Stimulated activated CD8-positive, alpha-beta memory T cell treated with anti-CD3 and anti-CD28 coated beads, Interleukin-7, amount 100 ng/mL, for 1 hour (primary cell): ENCODE results near the gene SDS.
A peak's percentile ranks its signal among the peaks of the same experiment; 100 is the strongest.

Experiments used
- DNase-seq, 2 donors: peaks; one replicate each; pipeline ENCODE4 v3.0.0-alpha.2; 2020; ENCODE audit warnings: low read depth in 2 of 2

Gene SDS

GRCh38 chr12:113425960-113426453 lies 22.3 kb upstream of the SDS start:
- DNase-seq, result no peak

DNA sequence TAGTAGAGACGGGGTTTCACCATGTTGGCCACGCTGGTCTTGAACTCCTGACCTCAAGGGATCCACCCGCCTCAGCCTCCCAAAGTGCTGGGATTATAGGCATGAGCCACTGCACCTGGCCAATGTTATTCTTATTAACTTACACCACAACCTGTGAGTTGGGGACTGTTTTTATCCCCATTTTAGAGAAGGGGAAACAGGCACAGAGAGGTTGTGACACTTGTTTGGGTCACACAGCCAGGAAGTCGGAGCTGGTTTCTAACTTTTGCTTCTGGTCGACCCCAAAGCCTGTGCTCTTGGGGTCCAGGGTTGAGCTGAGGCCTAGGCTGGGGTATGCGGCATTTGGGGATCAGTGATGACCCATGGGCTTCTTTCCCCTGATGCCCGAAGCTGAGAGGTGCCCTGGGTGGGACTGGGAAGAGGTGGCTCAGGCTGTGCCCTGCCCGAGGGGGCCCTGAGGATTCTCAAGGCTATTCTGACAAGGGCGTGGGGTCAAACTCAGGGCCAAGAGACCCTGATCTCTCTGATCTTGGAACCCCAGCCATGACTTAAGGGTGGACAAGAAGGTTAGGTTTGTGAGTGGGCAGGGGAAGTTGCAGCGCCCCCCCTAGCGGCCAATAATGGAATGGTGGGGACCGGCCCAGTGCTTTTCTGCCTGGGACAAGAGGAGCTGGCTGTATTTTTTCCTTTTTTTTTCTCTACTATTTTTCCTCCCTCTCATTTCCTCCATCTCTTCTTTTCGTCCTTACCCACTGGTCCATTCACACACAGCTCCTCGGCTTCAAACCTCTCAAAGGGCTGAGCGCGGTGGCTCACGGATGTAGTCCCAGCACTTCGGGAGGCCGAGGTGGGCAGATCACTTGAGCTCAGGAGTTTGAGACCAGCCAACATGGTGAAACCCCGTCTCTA lies 21.5 kb upstream of the SDS start:
- peak in 1 of 2 donors; percentile 35 for DNase-seq

GRCh38 chr12:113424456-113424855 lies 20.8 kb upstream of the SDS start:
- DNase-seq, result no peak

- no peak for DNase-seq
These were observed 19.4 kb upstream of the SDS start for GRCh38 chr12:113422886-113423669.

DNA sequence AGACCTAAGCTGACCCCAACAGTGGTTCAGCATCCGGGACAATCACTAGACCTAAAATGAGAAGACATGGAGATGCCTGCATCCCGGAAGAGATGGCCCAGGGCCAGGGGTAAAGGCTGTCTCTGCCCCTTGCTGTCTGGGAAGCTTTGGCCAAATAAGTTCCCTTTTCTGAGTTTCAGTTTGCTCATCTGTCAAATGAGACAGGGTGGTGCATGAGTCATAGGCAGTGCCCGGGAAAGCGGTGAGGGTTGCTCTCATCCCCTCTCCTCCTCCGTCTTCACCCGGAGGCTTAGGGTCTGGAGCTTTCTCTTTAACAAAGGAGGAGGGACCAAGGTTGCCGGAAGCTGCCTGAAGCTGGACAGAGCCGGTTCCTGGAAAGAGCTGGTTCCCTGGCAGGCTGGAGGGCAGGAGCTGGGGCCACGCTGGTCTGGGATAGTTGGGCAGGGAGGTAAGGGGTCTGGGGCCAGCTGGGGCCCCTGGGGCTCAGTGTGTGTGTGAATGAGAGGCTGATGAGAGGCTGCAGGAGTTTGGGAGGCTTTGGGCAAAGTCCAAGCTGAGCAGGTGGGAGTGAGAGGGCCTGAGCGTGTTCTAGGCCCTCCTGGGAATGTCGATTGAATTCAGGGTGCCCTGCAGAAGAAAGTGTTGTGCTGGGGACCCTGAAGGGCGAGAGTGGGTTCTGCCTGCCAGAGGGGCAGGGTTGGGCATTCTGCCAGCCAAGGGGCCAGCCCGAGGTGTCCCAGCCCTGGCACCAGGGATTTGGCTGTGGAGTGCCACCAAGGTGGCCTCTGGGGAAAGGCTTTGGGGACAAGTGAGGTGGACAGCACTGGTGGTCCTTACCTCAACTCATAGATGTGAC lies 18.6 kb upstream of the SDS start, which contains the start of gene SDSL:
SDSL (plus strand) TSS at position 351 of the 856 bp plus-strand sequence. CDS start 5,603 bp downstream, outside the sequence.
- DNase-seq, result no peak

DNA sequence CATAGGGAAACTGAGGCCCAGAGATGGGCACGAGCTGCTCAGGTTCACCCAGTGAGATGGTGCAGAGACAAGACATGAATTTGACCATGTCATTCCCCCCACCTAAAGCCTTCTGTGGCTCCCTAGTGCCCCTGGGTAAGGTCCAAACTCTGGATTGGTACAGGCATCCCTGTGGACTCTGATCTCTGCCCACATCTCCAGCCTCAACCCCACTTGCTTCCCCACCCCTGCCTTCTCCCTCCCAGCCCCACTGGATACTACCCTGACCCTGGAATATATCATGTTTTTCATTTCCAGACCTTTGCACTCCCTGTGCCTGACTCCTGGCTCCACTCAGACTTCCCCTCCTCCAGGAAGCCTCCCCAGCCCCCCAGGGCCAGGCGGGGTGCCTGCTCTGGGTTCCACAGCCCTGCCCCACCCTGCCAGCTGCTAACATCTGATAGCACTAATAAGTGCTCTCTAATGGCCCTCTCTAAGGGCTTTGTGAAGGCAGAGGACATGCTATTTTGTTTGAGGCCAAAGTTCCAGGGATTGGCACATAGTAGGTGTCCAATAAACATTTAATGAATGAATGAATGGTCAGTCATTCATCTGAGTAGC lies 17.4 kb upstream of the SDS start:
- DNase-seq, result no peak

GRCh38 chr12:113418213-113418879 lies 14.7 kb upstream of the SDS start:
- no peak for DNase-seq

- DNase-seq, result no peak
These were observed 12.5 kb upstream of the SDS start for GRCh38 chr12:113416091-113416754.

GRCh38 chr12:113414519-113415038 lies 10.9 kb upstream of the SDS start:
- no peak for DNase-seq

DNA sequence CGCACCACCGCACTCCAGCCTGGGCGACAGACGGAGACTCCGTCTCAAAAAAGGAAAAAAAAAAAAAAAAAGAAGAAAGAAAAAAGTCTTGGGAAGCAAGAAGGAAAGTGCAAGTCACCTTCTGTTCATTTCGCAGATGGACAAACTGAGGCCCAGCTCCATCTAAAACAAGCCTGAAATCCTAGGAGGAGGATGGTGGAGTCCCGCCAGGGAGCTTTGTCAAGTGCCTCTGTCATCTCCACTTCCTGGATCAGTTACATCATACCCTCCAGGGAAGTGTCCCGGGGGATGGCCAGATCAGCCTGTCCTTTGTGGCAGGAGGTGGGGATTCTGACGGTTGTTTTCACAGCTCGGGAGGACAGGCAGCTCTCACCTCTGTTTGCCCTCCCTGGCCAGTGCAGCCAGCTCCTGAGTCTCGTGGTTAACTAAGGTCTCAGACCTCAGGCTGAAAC lies 9.8 kb upstream of the SDS start:
- no peak for DNase-seq

DNA sequence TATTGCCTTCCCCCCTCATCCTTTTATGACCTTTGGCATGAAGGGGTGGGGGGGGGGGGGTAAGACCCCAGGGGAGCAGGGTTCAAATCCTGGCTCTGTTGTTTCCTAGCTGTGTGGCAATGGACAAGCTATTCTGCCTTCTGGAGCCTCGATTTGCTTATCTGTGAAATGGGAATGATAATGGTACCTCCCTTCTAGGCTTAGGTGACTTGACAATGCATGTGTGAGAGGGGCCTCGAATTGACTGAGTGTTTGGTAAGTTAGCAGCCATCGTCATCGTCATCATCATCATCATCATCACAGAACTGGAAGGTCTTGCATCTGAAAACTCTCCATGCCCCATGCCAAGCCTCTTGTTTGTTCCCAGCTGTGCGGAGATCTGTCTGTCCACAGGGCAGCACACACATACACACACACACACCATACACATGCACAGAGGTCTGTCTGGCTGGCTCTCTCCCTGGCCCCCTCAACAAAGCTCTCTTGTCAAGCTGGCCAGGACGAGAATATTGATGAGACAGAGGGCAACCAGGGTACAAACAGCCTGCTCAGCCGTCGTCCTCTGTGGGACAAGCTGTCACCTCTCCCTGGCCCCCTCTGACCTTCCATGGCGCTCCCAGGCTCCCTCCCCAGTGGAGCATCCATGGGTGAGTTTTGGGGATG lies 5.9 kb upstream of the SDS start:
- no peak for DNase-seq

GRCh38 chr12:113408756-113409298 lies 5.1 kb upstream of the SDS start:
- DNase-seq, result no peak

DNA sequence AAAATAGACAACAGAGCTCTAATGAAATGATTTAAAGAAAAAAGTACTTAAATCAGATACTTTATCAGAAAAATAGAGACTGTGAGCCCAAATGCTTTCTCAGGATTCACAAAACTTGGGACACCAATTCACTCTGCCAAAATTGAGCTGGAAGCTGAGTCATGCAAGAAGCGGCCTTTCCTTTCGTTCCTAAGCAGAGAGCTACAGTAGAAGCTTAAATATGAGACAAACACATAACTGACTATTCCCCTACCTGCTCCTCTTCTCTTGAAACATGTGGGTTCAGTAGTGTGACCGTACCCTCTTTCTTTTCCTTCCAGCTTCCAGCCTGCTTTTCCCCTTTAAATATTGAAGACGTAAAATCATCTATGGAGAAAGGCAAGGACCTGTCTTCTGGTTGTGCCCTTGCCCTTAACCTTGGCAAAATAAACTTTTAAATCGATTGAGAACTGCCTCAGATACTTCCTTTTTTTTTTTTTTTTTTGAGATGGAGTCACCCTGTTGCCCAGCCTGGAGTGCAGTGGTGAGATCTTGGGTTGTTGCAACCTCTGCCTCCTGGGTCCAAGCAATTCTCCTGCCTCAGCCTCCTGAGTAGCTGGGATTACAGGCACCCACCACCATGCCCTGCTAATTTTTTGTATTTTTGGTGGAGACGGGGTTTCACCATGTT lies 4.4 kb upstream of the SDS start:
- DNase-seq, result no peak

- DNase-seq, result no peak
These were observed 2.0 kb upstream of the SDS start for GRCh38 chr12:113405694-113406093.

DNA sequence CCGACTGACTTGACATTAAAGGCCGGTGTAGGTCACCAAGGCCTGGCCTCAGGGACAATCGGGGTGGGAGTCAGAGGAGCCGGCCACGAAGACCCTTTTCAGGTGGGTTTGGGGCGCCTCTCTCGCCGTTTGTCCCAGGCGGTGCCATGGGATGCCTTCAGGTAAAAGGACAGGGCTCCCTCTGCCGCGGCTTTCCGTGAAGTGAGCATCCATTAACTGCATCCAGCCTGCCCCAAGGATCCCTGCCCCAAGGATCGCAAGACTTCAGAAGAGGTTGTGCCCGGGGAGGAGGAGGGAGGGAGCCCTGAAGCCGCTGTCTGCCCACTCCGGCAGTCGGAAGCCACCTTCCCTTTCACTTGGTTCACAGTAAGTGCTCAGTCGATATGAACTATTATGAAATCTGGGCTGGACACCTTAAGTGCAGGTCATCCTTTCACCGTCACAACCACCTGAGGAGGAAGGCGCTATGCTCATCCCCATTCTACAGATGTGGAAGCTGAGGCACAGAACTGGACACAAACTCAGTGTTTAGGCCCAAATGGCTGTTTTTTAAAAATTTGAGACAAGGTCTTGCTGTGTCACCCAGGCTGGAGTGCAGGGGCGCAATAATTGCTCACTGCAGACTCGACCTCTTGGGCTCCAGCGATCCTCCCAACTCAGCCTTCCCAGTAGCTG lies 964 bp downstream of the SDS start:
- no peak for DNase-seq

- DNase-seq, result no peak
These were observed 2.4 kb downstream of the SDS start for GRCh38 chr12:113401066-113402000.

DNA sequence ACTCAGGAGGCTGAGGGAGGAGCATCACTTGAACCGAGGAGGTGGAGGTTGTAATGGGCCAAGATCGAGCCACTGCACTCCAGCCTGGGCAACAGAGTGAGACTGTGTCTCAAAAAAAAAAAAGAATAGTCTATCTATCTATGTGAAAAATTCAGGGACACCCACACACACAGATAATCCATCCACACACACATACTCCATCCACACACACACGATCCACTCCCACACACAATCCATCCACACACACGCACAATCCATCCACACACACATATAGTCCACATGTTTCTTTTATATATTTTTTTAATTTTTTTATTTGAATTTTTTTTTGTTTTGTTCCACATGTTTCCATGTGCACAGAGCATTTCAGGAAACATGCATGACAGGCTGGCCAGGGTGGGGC lies 3.3 kb downstream of the SDS start:
- no peak for DNase-seq
